HepG2 (cell line): ENCODE results near the gene RITA1. TPM values are rescaled to one million over a fixed set of nuclear protein-coding genes. Genes with fewer than 3 reads are reported as not detected.

ENCODE experiments used
- ATAC-seq: fragments of 200-7000 bp; cut with Tn5 transposase; 3 replicates; pipeline ENCODE4 v1.9.1; 2020; ENCODE audit warnings: mild to moderate bottlenecking, moderate library complexity
- BruUV-seq: library from RNA; stranded (reverse); fragments of 400-500 nt; replicated peaks from 2 replicates; lab custom pipeline; 2021; lab: Mats Ljungman, UMichigan
- CTCF ChIA-PET: fragments of 300-600 bp; formaldehyde crosslinking; extraction: SDS; loops from one replicate; lab custom pipeline; 2021; ENCODE audit warnings: low total read pairs, inconsistent platforms, low intra/inter-chr PET ratio; lab: Yijun Ruan, JAX
- POLR2A ChIA-PET: fragments of 350-600 bp; sonication (Branson Sonifier 250); formaldehyde crosslinking; loops from one replicate; lab custom pipeline; 2020; ENCODE audit warnings: antibody characterized with exemption, inconsistent platforms; lab: Yijun Ruan, JAX
- DNase-seq: peaks from one replicate; pipeline ENCODE4 v3.0.0-alpha.2; 2015; ENCODE audit warnings: low spot score
- FAIRE-seq: peaks from 3 replicates; lab custom pipeline; 2011; peaks lifted over from hg19 to GRCh38; lab: Jason Lieb, UNC
- H2AFZ ChIP-seq: one replicate; pipeline ENCODE4 v1.6.1; 2011; ENCODE audit warnings: low read length, inconsistent platforms
- H3K27ac ChIP-seq: fragments of 300-600 bp; 3 replicates; pipeline ENCODE4 v1.8.0; 2011; ENCODE audit warnings: mixed run types, mild to moderate bottlenecking, mixed read lengths, low read length, inconsistent platforms; ENCODE audit not compliant: insufficient read depth; ENCODE audit errors: extremely low read length
- H3K27me3 ChIP-seq, 2 experiments: fragments of 200-600 bp in 1 of 2; 2 replicates in 1 of 2; 3 replicates in 1 of 2; pipeline versions ENCODE4 v1.6.0 to v1.8.0; 2011; ENCODE audit warnings: low read length in 2 of 2, mild to moderate bottlenecking in 2 of 2, moderate library complexity in 2 of 2, inconsistent platforms in 1 of 2; ENCODE audit not compliant: insufficient read depth in 2 of 2, control insufficient read depth in 1 of 2
- H3K36me3 ChIP-seq, 2 experiments: fragments of 200-600 bp in 1 of 2; replicated peaks in 1 of 2; 2 replicates in 1 of 2; 3 replicates in 1 of 2; pipeline versions ENCODE4 v1.5.1 to v1.8.0; 2011; ENCODE audit warnings: low read length in 2 of 2, inconsistent platforms in 1 of 2; ENCODE audit not compliant: insufficient read depth in 2 of 2, control insufficient read depth in 1 of 2
- H3K4me1 ChIP-seq: 2 replicates; pipeline ENCODE4 v1.5.1; 2012; ENCODE audit warnings: low read length, inconsistent platforms; ENCODE audit not compliant: insufficient read depth
- H3K4me2 ChIP-seq: 2 replicates; pipeline ENCODE4 v1.6.0; 2011; ENCODE audit warnings: low read depth, low read length, inconsistent platforms
- H3K4me3 ChIP-seq, 3 experiments: fragments of 200-600 bp in 1 of 3; sonication (generic), shearing (Covaris generic) in 1 of 3; replicated peaks in 1 of 3; 2 replicates each; pipeline ENCODE4 v1.5.1; 2011 to 2016; ENCODE audit warnings: low read length in 3 of 3, inconsistent platforms in 2 of 3, low read depth in 2 of 3, mild to moderate bottlenecking in 2 of 3, control low read depth in 1 of 3, mixed read lengths in 1 of 3; ENCODE audit not compliant: insufficient read depth in 1 of 3
- H3K79me2 ChIP-seq: one replicate; pipeline ENCODE4 v1.6.1; 2011; ENCODE audit warnings: low read length, inconsistent platforms; ENCODE audit not compliant: insufficient read depth
- H3K9ac ChIP-seq: 2 replicates; pipeline ENCODE4 v1.6.0; 2011; ENCODE audit warnings: mild to moderate bottlenecking, low read depth, low read length, inconsistent platforms; ENCODE audit not compliant: insufficient read depth
- H3K9me3 ChIP-seq: 2 replicates; pipeline ENCODE4 v1.5.1; 2012; ENCODE audit warnings: mild to moderate bottlenecking, low read length
- H4K20me1 ChIP-seq: 2 replicates; pipeline ENCODE4 v1.6.0; 2011; ENCODE audit warnings: inconsistent platforms, mild to moderate bottlenecking, low read length, moderate library complexity; ENCODE audit not compliant: insufficient read depth
- KDM3A ChIP-seq: IDR thresholded peaks from 2 replicates; pipeline ENCODE4 v1.6.1; 2018; ENCODE audit warnings: low read depth, missing compliant biosample characterization
- PRDM4 ChIP-seq: sonication (generic); formaldehyde crosslinking; IDR thresholded peaks from 2 replicates; pipeline ENCODE4 v1.9.0; 2021; ENCODE audit warnings: missing genetic modification reagents, borderline replicate concordance
- REXO4 ChIP-seq: sonication (generic); formaldehyde crosslinking; IDR thresholded peaks from 2 replicates; pipeline ENCODE4 v1.8.0; 2022; ENCODE audit warnings: missing genetic modification reagents, mild to moderate bottlenecking, borderline replicate concordance
- SIX4 ChIP-seq: sonication (generic); formaldehyde crosslinking; IDR thresholded peaks from 2 replicates; pipeline ENCODE4 v1.4.0; 2020; ENCODE audit warnings: missing genetic modification reagents
- SPEN ChIP-seq: sonication (generic); formaldehyde crosslinking; IDR thresholded peaks from 2 replicates; pipeline ENCODE4 v1.5.1; 2020; ENCODE audit warnings: low read depth, mild to moderate bottlenecking, missing genetic modification reagents
- STAT6 ChIP-seq: sonication (generic); formaldehyde crosslinking; IDR thresholded peaks from 2 replicates; pipeline ENCODE4 v1.4.0; 2020; ENCODE audit warnings: missing genetic modification reagents, mild to moderate bottlenecking, borderline replicate concordance
- ZNF674 ChIP-seq: sonication (generic); formaldehyde crosslinking; IDR thresholded peaks from 2 replicates; pipeline ENCODE4 v1.5.0; 2020; ENCODE audit warnings: low read depth, mild to moderate bottlenecking, missing genetic modification reagents
- ZNF687 ChIP-seq: sonication (generic); formaldehyde crosslinking; IDR thresholded peaks from 2 replicates; pipeline ENCODE4 v1.5.1; 2020; ENCODE audit warnings: mild to moderate bottlenecking, missing genetic modification reagents, moderate library complexity
- WGBS: methylation state at CpG from one replicate; pipeline ENCODE4 v1.1.6; 2017; ENCODE audit warnings: low lambda C conversion rate; 5-methylcytosine and 5-hydroxymethylcytosine counted together
- in situ Hi-C: cut with HindIII; loops from 2 replicates; pipeline ENCODE4 v1.10.0; 2017; ENCODE audit warnings: low pct_unique_long_range_greater_than_20kb; ENCODE audit not compliant: extremely low pct_ligation_motif_present
- intact Hi-C: fragments of 100-400 bp; cut with micrococcal nuclease; formaldehyde crosslinking; loops from one replicate; pipeline ENCODE4 v1.10.0; 2022; ENCODE audit not compliant: unreplicated experiment
- polyA plus RNA-seq, 8 experiments: library from polyadenylated mRNA; depleted of rRNA in 3 of 8; stranded (reverse) in 7 of 8; unstranded in 1 of 8; fragments of >200 nt; fragmentation: Illumina TruSeq in 4 of 8; extraction: Trizol in 4 of 8; gene quantifications; 2 replicates each; pipeline versions ENCODE4 v1.2.1 to v1.2.3, GENCODE V29; 2011 to 2016; ENCODE audit warnings: low read depth in 4 of 8, missing spikeins in 1 of 8, mixed read lengths in 1 of 8; ENCODE audit not compliant: insufficient read depth in 1 of 8
- total RNA-seq, 5 experiments: library from RNA; depleted of rRNA; stranded (reverse); fragments of >200 nt; fragmentation: Illumina TruSeq; extraction: Trizol; gene quantifications; 2 replicates each; pipeline ENCODE4 v1.2.3, GENCODE V29; 2016; ENCODE audit warnings: low read depth in 1 of 5

The RITA1 gene
- total and polyA plus RNA-seq, 2 of the 13 experiments (the other 11 are each of a cell fraction or from before 2014, with no cell fraction given): 12.4 to 28.9 TPM

- TF ChIP-seq PRDM4 (CRISPR knock-in tag) (no peak), SIX4 (CRISPR knock-in tag) (no peak), REXO4 (CRISPR knock-in tag) (no peak), SPEN (0 out of 2 replicates have a peak, but pooled peaks have one; percentile 23)
These were observed 45.9 kb downstream of the RITA1 start (continued) for GRCh38 chr12:113231235-113232088.

GRCh38 chr12:113232089-113232839 is 46.7 kb downstream of the RITA1 start:
- BruUV-seq: no TSS peak
- TF ChIP-seq KDM3A (CRISPR knock-in tag) (no peak), ZNF687 (CRISPR knock-in tag) (peak; percentile 25; the same call in 1 of the 2 replicates), STAT6 (CRISPR knock-in tag) (no peak), ZNF674 (CRISPR knock-in tag) (no peak)

More at GRCh38 chr12:113232089-113232839, 46.7 kb downstream of the RITA1 start:
- H3K4me3 ChIP-seq: no peak overlapping the region
- DNase-seq (no peak), ATAC-seq (no peak), FAIRE-seq (no peak)
- no peaks in the 10 kb centered on the region for H3K9me3 ChIP-seq
- no peaks in the 10 kb centered on the region for H3K79me2 ChIP-seq
- WGBS: 95% methylated on average over 11 of the region's 18 CpGs
- intact Hi-C loops: no loop called here
- H3K4me1 ChIP-seq: peaks cover 70% of the 10 kb centered on the region
- no peak overlapping the region for H3K4me2 ChIP-seq
- in situ Hi-C loops: no loop called here
- peak overlapping the region; percentile 73 for H3K27ac ChIP-seq
- H2AFZ ChIP-seq: no peak overlapping the region
- H4K20me1 ChIP-seq: no peaks in the 10 kb centered on the region
- 0 out of 2 replicates have a peak overlapping the region, but pooled peaks have one; percentile 16 for H3K9ac ChIP-seq
- ChIA-PET CTCF (no interaction called here), POLR2A (interaction anchor here (1.1 to 3.7 kb wide), 4 partner anchors 10 to 47 kb away, joined by 3 to 55 read pairs (median 12); partner anchors contain the start of genes DDX54, RITA1 and TPCN1)
- no peaks in the 10 kb centered on the region for H3K27me3 ChIP-seq
- H3K36me3 ChIP-seq: peaks cover 7 to 11% of the 10 kb centered on the region in 2 experiments; a peak in 3 of 5 replicates
